ENCODE measurements around the gene TSR2.
"Not testable (repeated sequence)": the region's sequence is repeated elsewhere in the genome, so short reads cannot be mapped to it uniquely, and the experiment has no call there.

The TSR2 gene

DNA sequence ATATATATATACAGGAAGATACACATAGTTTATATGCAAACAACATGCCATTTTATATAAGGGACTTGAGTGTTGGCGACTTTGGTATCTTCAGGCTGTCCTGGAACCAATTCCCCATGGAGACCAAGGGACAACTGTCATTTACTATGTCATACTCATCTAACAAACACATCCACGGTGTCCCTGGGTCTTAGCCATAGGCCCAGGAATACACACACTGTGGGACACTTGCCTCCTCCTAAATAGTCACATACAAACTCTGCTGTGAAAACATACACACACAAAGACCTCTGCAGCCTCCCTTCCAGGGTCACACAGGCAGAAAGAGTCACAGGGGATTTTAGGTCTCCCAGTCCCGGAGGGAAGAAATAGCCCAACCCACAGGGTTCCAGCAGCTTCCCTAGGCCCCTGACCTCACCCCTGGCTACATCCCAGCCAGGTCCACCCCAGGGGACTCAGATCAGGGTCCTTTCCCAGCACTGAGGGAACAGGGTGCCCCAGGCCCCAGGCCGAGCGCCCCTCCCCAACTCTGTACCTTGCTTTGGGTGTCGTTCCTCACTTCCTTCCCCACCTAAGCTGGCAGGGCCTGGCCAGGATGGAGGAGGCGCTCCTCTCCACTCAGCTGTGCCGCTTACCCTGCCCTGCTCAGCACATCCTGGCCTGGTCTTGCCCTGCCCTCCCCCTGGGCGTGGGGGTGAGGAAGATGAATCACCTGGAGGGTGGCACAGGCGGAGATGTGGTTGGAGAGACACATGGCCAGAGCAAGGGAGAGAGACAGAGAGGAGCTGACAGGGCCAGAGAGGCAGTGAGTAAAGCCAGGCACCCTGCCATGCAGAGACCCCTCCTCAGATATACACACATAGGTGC, 34.0 kb downstream of the TSR2 start:
- DNase-seq, result no peak

GRCh38 chrX:54479136-54480111, 39.2 kb downstream of the TSR2 start:
- DNase-seq, result no peak

DNA sequence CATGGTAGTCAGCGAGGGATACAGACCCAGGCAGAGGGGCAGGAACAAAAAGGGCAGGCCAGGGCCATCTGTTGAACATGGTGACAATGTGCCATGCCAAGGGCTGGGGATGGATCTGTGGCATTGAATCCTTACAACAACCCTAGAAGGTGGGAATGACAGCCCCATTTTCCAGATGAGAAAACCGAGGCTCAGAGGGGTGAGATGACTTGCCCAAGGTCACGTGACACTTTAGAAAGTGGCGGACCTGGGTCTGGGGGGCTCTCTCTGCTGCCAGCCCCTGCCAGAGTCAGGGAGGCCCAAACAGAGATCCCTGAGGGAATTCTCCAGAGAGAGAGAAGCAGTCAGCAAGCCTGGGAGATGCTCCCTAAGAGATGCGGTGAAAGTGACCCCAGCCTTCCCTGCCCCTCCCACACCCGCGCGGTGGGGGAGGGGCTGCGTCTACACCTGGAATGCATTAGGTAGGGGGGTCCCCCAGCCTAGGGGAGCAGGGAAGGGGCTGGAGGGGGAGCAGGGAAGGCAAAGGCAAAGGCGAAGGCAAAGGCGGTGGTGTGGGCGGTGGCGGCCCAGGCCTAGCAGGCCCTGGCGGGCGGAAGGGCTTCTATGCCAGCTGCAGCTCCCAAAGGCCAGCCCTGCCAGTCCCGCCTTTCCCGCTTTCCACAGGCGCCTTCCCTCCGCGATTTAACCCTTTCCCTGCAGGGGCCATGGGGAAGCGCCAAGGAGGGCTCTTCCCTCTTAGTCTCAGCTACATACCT, 42.8 kb downstream of the TSR2 start:
- no peak for DNase-seq

GRCh38 chrX:54483946-54484345, 43.7 kb downstream of the TSR2 start:
- DNase-seq, result no peak

GRCh38 chrX:54484666-54485065, 44.5 kb downstream of the TSR2 start:
- no peak for DNase-seq

GRCh38 chrX:54489819-54490218, 49.6 kb downstream of the TSR2 start:
- DNase-seq, result not testable (repeated sequence)

GRCh38 chrX:54492340-54492739, 52.1 kb downstream of the TSR2 start:
- no peak for DNase-seq

DNA sequence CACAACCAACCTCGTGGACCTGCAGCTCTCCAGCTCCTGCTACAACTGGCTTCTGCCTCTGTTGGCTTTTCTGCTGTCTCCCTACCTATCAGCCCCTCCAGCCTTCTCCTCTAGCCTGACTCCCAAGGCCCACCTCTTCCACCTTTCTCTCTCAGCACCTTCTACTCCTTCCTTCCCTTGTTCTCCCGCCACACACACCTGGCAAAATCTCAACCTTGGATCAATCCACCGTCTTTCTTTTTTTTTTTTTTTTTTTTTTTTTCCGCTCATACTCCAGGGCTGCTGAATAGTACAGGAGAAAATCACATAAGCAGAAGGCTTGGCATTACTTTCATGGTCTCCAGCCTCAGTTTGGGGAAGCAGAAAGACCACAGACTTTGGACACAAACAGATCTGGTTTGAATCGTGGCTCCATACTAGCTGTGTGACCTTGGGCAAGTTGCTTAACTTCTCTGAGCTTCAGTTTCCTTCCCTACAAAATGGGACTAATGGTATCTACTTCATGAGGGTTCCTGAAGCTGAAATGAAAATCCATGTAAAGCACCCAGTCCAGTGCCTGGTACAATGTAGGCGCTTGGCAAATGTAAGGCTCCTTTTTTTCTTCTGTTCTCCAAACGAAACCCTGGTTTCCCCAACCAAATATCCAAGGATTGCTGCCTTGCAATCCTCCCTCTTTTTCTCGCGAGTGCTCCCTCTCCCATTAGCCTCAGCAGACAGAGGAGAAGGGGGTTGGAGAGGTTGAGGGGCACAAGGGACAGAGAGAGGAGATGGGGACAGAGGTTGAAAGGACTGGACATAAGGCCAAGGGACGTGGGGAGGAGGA, 54.2 kb downstream of the TSR2 start:
- DNase-seq, result no peak

Measured in GF-D8 (cell line).